Ovary (tissue), 3 donors: ENCODE data around the gene DNAAF5.

Source experiments
- CTCF ChIP-seq, 3 donors: fragments of 450-650 bp in 2 of 3; fragments of 200-600 bp in 1 of 3; IDR thresholded peaks; one replicate each; pipeline versions ENCODE4 v1.5.1 to v1.8.0; 2016 to 2022; ENCODE audit warnings: antibody characterized with exemption in 3 of 3, mild to moderate bottlenecking in 1 of 3
- EP300 ChIP-seq: sonication (generic); formaldehyde crosslinking; IDR thresholded peaks from one replicate; pipeline ENCODE4 v1.6.1; 2017; ENCODE audit warnings: antibody characterized with exemption
- POLR2A ChIP-seq: fragments of 450-650 bp; IDR thresholded peaks from one replicate; pipeline ENCODE4 v1.6.1; 2017; ENCODE audit warnings: antibody characterized with exemption, mild to moderate bottlenecking, moderate library complexity
- donor health status: DM: no; HTN: no; CAD: no.

GRCh38 chr7:763762-764161, 37.3 kb downstream of the DNAAF5 start:
- TF ChIP-seq CTCF (IDR thresholded peaks at IDR 0.05) (no peak), POLR2A (no peak), EP300 (no peak)
